Measurements from ENCODE around the gene CRB1. TPM values are rescaled to one million over a fixed set of nuclear protein-coding genes. Genes with fewer than 3 reads are reported as not detected.

The CRB1 gene
- total and polyA plus RNA-seq, 2 of the 8 experiments (the other 6 are each of a cell fraction or from before 2014, with no cell fraction given), result 0.03 TPM; not detected in 1

DNA sequence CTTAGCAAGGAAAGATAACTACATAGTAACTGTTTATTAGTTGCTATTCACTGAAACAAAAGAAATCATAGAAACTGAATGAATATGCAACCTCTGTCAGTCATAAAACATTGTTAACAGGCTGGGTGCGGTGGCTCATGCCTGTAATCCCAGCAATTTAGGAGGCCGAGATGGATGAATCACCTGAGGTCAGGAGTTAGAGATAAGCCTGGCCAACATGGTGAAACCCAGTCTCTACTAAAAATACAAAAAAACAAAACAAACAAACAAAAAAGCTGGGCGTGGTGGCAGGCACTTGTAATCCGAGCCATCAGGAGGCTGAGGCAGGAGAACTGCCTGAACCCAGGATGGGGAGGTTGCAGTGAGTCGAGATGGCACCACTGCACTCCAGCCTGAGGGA is 44.1 kb downstream of the CRB1 start:
- Histone ChIP-seq H3K4me2 (ENCODE audit: insufficient read depth in 1 of 2, low read depth in 2 of 2, low read length in 2 of 2) (no peak overlapping the region), H3K56ac (replicated peaks; ENCODE audit: insufficient read length, low read depth, low read length) (no peak overlapping the region), H3K23ac (ENCODE audit: insufficient read length) (no peak overlapping the region), H3K27me3 (replicated peaks in 1 of 4; ENCODE audit: control insufficient read depth in 3 of 4, extremely low read depth in 1 of 4, insufficient read depth in 3 of 4, low read length in 3 of 4) (no peaks in the 10 kb centered on the region), H3K4ac (replicated peaks; ENCODE audit: insufficient read length, low read depth, low read length) (no peak overlapping the region), H4K91ac (replicated peaks; ENCODE audit: insufficient read length, low read length) (no peak overlapping the region), H2AK5ac (ENCODE audit: low read depth, low read length) (no peak overlapping the region), H2BK5ac (ENCODE audit: low read depth, low read length) (no peak overlapping the region), H2BK120ac (replicated peaks; ENCODE audit: low read depth, low read length) (no peak overlapping the region), H4K20me1 (replicated peaks in 1 of 2; ENCODE audit: control insufficient read depth in 1 of 2, insufficient read depth in 2 of 2, low read length in 2 of 2) (no peaks in the 10 kb centered on the region), H3K4me3 (ENCODE audit: extremely low read depth in 1 of 4, insufficient read depth in 2 of 4, low read depth in 3 of 4, low read length in 4 of 4) (no peak overlapping the region), H3K9me3 (ENCODE audit: insufficient read depth in 2 of 2, low read depth in 1 of 2, low read length in 1 of 2) (peaks cover 0 to 3% of the 10 kb centered on the region in 2 experiments; a peak in 1 of 4 replicates), H4K8ac (ENCODE audit: extremely low read depth, insufficient read depth, low read length) (no peak overlapping the region), H3K9ac (replicated peaks in 1 of 4; ENCODE audit: extremely low read depth in 1 of 4, low read depth in 3 of 4, low read length in 3 of 4) (no peak overlapping the region), H3K79me2 (ENCODE audit: control insufficient read depth in 1 of 2, insufficient read depth in 2 of 2, low read length in 2 of 2) (no peaks in the 10 kb centered on the region), H3K36me3 (ENCODE audit: control insufficient read depth in 2 of 4, insufficient read depth in 4 of 4, low read length in 3 of 4) (no peaks in the 10 kb centered on the region), H2BK20ac (ENCODE audit: low read length) (no peak overlapping the region), H2AFZ (ENCODE audit: low read length) (no peak overlapping the region), H3K14ac (ENCODE audit: insufficient read length) (no peak overlapping the region), H4K5ac (ENCODE audit: insufficient read length, low read depth, low read length) (no peak overlapping the region), H3K4me1 (replicated peaks in 1 of 4; ENCODE audit: control insufficient read depth in 3 of 4, insufficient read depth in 4 of 4, low read length in 3 of 4) (no peaks in the 10 kb centered on the region), H3K23me2 (ENCODE audit: low read depth, low read length) (no peaks in the 10 kb centered on the region), H3K18ac (ENCODE audit: extremely low read depth, low read length) (no peak overlapping the region), H3K27ac (ENCODE audit: low read depth, low read length) (no peak overlapping the region), H2BK12ac (ENCODE audit: low read depth, low read length) (no peak overlapping the region), H2BK15ac (ENCODE audit: low read length) (no peak overlapping the region), H3K79me1 (ENCODE audit: low read depth, low read length) (no peaks in the 10 kb centered on the region)
- no peak for DNase-seq (ENCODE audit: low read depth in 1 of 2, low spot score in 2 of 2)
- no peak for FAIRE-seq
- ChIA-PET CTCF (ENCODE audit: partially characterized antibody) (no interaction called here), POLR2A (ENCODE audit: partially characterized antibody) (no interaction called here)
- 97% methylated on average over 5 of the region's 5 CpGs; no CpG with 5 or more reads in 1 of the 2 experiments for WGBS, 2 experiments (ENCODE audit: extremely low coverage in 1 of 2, insufficient coverage in 1 of 2, insufficient read length in 1 of 2, insufficient replicate concordance in 2 of 2, low coverage in 1 of 2, low lambda C conversion rate in 2 of 2, missing lambda C conversion rate in 1 of 2)
- TF ChIP-seq NANOG (IDR thresholded peaks at IDR 0.05; ENCODE audit: insufficient read depth, low read depth, low read length, poor library complexity, severe bottlenecking) (no peak), CEBPB (IDR thresholded peaks at IDR 0.05; ENCODE audit: low read depth, low read length) (no peak), TEAD4 (IDR thresholded peaks at IDR 0.05; ENCODE audit: low read depth, low read length) (no peak), POLR2A (IDR thresholded peaks at IDR 0.05; ENCODE audit: control extremely low read depth in 1 of 2, low read depth in 2 of 2, low read length in 2 of 2) (no peak), RNF2 (IDR thresholded peaks at IDR 0.05; ENCODE audit: borderline replicate concordance, low read depth, low read length, missing control alignments, poor library complexity, severe bottlenecking) (no peak), TBP (IDR thresholded peaks at IDR 0.05; ENCODE audit: low read depth, low read length) (no peak), KDM5A (IDR thresholded peaks at IDR 0.05; ENCODE audit: low read length) (no peak), KDM1A (IDR thresholded peaks at IDR 0.05; ENCODE audit: borderline replicate concordance, low read length) (no peak), NRF1 (IDR thresholded peaks at IDR 0.05; ENCODE audit: low read depth, low read length) (no peak), YY1 (IDR thresholded peaks at IDR 0.05; ENCODE audit: low read depth, low read length) (no peak), SP4 (IDR thresholded peaks at IDR 0.05; ENCODE audit: low read length) (no peak)
- TF ChIP-seq, protein P1, sequence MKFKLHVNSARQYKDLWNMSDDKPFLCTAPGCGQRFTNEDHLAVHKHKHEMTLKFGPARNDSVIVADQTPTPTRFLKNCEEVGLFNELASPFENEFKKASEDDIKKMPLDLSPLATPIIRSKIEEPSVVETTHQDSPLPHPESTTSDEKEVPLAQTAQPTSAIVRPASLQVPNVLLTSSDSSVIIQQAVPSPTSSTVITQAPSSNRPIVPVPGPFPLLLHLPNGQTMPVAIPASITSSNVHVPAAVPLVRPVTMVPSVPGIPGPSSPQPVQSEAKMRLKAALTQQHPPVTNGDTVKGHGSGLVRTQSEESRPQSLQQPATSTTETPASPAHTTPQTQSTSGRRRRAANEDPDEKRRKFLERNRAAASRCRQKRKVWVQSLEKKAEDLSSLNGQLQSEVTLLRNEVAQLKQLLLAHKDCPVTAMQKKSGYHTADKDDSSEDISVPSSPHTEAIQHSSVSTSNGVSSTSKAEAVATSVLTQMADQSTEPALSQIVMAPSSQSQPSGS (IDR thresholded peaks at IDR 0.05; ENCODE audit: low read length), result no peak
- TF ChIP-seq, protein P2, sequence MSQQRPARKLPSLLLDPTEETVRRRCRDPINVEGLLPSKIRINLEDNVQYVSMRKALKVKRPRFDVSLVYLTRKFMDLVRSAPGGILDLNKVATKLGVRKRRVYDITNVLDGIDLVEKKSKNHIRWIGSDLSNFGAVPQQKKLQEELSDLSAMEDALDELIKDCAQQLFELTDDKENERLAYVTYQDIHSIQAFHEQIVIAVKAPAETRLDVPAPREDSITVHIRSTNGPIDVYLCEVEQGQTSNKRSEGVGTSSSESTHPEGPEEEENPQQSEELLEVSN (IDR thresholded peaks at IDR 0.05), result no peak
